Measurements from ENCODE around the gene COL5A1. TPM values are rescaled to one million over a fixed set of nuclear protein-coding genes. Genes with fewer than 3 reads are reported as not detected.

COL5A1 gene
- total RNA-seq, 2 donors from 2014 or later, result not detected

DNA sequence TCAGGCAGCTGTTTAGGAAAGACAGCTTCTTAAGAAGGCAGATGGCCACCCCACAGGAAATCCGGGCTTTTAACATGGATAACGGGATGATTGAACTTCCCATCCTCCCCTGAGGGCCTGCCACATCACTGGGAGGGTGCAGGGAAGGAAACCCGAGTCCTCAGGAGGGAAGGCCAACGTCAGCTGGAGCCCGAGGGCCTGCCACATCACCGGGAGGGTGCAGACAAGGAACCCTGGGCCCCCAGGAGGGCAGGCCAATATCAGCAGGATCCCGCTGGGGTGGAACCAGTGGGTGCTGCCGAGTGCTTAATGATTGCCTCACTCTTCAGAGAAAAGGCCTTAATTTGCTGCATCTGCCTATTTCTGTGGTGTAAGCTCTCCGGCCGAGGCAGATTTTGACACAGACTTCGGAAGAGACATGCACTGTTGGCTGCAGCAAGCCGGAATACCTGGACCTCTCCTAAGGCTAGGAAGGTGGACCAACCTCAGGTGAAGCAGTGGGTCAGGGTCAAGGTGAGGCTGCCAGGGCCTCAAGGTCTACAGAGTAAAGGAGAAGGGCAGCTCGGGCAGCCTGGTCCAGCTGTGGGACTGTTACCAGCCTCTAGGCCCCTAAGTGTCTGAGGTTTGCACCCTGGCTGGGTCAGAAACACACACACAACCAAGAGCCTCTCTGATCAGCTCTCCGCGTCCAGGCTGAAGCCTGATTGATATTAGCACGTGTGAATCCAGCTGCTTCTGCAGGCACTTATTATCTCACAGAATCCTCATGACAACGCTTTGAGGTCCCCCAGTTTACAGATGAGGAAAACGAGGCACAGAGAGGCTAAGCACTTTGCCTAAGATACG lies 14.8 kb upstream of the COL5A1 start:
- peak; percentile 59 for DNase-seq (ENCODE audit: low spot score)

GRCh38 chr9:134627417-134628353 lies 13.9 kb upstream of the COL5A1 start:
- DNase-seq (ENCODE audit: low spot score), result peak; percentile 55
- H3K4me3 Mint-ChIP-seq, result no peak overlapping the region
- no peak overlapping the region for H3K27ac Mint-ChIP-seq
- H3K9me3 Mint-ChIP-seq, result no peaks in the 10 kb centered on the region
- no peak for ATAC-seq
- no peaks in the 10 kb centered on the region for H3K27me3 Mint-ChIP-seq
- no peaks in the 10 kb centered on the region for H3K4me1 Mint-ChIP-seq (ENCODE audit: low read depth in 2 of 2)
- no peaks in the 10 kb centered on the region for H3K36me3 Mint-ChIP-seq

More for the DNA sequence above, 14.8 kb upstream of the COL5A1 start:
- ATAC-seq, result no peak
- H3K27ac Mint-ChIP-seq, result no peak overlapping the region
- no peaks in the 10 kb centered on the region for H3K9me3 Mint-ChIP-seq
- peaks cover 0 to 3% of the 10 kb centered on the region in 2 donors for H3K27me3 Mint-ChIP-seq
- no peaks in the 10 kb centered on the region for H3K36me3 Mint-ChIP-seq
- no peaks in the 10 kb centered on the region for H3K4me1 Mint-ChIP-seq (ENCODE audit: low read depth in 2 of 2)
- H3K4me3 Mint-ChIP-seq, result no peak overlapping the region

DNA sequence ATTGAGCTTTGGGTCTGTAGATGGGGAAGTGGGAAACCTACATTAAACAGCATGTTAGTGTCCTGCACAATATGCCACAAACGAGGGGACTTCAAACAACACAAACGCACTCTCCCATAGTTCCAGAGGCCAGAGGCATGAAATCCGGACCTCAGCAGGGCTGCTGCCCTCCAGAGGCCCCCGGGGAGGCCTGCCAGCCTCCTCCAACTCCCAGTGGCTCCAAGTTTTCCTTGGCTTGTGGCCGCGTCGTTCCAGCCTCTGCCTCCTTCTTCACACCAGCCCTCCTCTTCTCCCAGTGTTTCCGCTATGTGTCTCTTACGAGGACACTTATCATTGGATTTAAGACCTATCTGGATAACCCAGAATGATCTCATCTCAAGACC lies 13.3 kb upstream of the COL5A1 start:
- H3K27ac Mint-ChIP-seq, result no peak overlapping the region
- no peak overlapping the region for H3K4me3 Mint-ChIP-seq
- no peaks in the 10 kb centered on the region for H3K9me3 Mint-ChIP-seq
- no peaks in the 10 kb centered on the region for H3K27me3 Mint-ChIP-seq
- ATAC-seq (no peak), DNase-seq (ENCODE audit: low spot score) (peak; percentile 49)
- no peaks in the 10 kb centered on the region for H3K4me1 Mint-ChIP-seq (ENCODE audit: low read depth in 2 of 2)
- no peaks in the 10 kb centered on the region for H3K36me3 Mint-ChIP-seq

DNA sequence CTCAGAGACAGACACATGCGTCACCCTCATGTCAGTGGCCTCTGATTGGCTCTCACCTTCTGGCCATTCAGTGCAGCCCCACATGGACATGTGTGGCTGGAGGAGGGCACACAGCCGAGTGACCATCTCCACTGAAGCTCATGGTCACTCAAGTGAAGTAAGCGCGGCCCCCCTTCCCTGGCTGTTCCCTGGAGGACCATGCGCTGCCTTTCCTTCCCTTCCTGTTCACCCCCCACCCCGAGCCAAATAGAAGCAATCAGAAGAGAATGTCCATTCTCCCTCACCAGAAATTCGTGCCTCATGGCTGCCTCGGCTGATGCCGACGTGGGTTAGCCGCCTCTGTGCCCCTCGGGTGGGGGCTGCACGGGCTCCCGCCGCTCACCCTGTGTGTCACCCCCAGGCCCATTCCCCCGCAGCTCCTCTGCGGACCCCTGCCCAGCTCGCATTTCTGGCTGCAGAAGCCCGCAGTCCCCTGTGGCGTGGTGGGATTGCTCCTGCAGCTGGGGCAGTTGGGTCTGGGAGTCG lies 12.5 kb upstream of the COL5A1 start:
- Mint-ChIP-seq H3K4me1 (ENCODE audit: low read depth in 2 of 2) (no peaks in the 10 kb centered on the region), H3K9me3 (no peaks in the 10 kb centered on the region), H3K27me3 (no peaks in the 10 kb centered on the region), H3K4me3 (no peak overlapping the region), H3K36me3 (no peaks in the 10 kb centered on the region), H3K27ac (no peak overlapping the region)
- ATAC-seq (no peak), DNase-seq (ENCODE audit: low spot score) (peak; percentile 16)

- peak in 1 of 2 donors; percentile 24 for ATAC-seq
- no peak overlapping the region for H3K27ac Mint-ChIP-seq
- H3K36me3 Mint-ChIP-seq, result no peaks in the 10 kb centered on the region
Observed at GRCh38 chr9:134629586-134630392, 11.8 kb upstream of the COL5A1 start.

GRCh38 chr9:134630393-134630790 lies 11.2 kb upstream of the COL5A1 start:
- Mint-ChIP-seq H3K27ac (no peak overlapping the region), H3K4me3 (no peak overlapping the region), H3K36me3 (no peaks in the 10 kb centered on the region), H3K4me1 (ENCODE audit: low read depth in 2 of 2) (no peaks in the 10 kb centered on the region), H3K9me3 (no peaks in the 10 kb centered on the region), H3K27me3 (no peaks in the 10 kb centered on the region)
- no peak for ATAC-seq
- peak; percentile 54 for DNase-seq (ENCODE audit: low spot score)

More at GRCh38 chr9:134629586-134630392, 11.8 kb upstream of the COL5A1 start:
- H3K4me1 Mint-ChIP-seq (ENCODE audit: low read depth in 2 of 2), result no peaks in the 10 kb centered on the region
- H3K9me3 Mint-ChIP-seq, result no peaks in the 10 kb centered on the region
- peak; percentile 54 for DNase-seq (ENCODE audit: low spot score)
- no peaks in the 10 kb centered on the region for H3K27me3 Mint-ChIP-seq
- no peak overlapping the region for H3K4me3 Mint-ChIP-seq

GRCh38 chr9:134630861-134631260 lies 10.7 kb upstream of the COL5A1 start:
- ATAC-seq (no peak), DNase-seq (ENCODE audit: low spot score) (peak; percentile 52)
- no peaks in the 10 kb centered on the region for H3K36me3 Mint-ChIP-seq
- H3K27ac Mint-ChIP-seq, result no peak overlapping the region
- H3K4me1 Mint-ChIP-seq (ENCODE audit: low read depth in 2 of 2), result no peaks in the 10 kb centered on the region
- H3K9me3 Mint-ChIP-seq, result no peaks in the 10 kb centered on the region
- no peaks in the 10 kb centered on the region for H3K27me3 Mint-ChIP-seq
- H3K4me3 Mint-ChIP-seq, result no peak overlapping the region

GRCh38 chr9:134631881-134632280 lies 9.7 kb upstream of the COL5A1 start:
- no peaks in the 10 kb centered on the region for H3K9me3 Mint-ChIP-seq
- H3K27ac Mint-ChIP-seq, result no peak overlapping the region
- DNase-seq (ENCODE audit: low spot score) (peak; percentile 18), ATAC-seq (no peak)
- no peaks in the 10 kb centered on the region for H3K4me1 Mint-ChIP-seq (ENCODE audit: low read depth in 2 of 2)
- H3K36me3 Mint-ChIP-seq, result no peaks in the 10 kb centered on the region
- no peaks in the 10 kb centered on the region for H3K27me3 Mint-ChIP-seq
- no peak overlapping the region for H3K4me3 Mint-ChIP-seq

GRCh38 chr9:134632329-134632728 lies 9.3 kb upstream of the COL5A1 start:
- H3K27me3 Mint-ChIP-seq, result no peaks in the 10 kb centered on the region
- no peak overlapping the region for H3K27ac Mint-ChIP-seq
- H3K4me3 Mint-ChIP-seq, result no peak overlapping the region
- no peak for ATAC-seq
- no peaks in the 10 kb centered on the region for H3K36me3 Mint-ChIP-seq
- H3K4me1 Mint-ChIP-seq (ENCODE audit: low read depth in 2 of 2), result no peaks in the 10 kb centered on the region
- H3K9me3 Mint-ChIP-seq, result no peaks in the 10 kb centered on the region
- peak; percentile 26 for DNase-seq (ENCODE audit: low spot score)

DNA sequence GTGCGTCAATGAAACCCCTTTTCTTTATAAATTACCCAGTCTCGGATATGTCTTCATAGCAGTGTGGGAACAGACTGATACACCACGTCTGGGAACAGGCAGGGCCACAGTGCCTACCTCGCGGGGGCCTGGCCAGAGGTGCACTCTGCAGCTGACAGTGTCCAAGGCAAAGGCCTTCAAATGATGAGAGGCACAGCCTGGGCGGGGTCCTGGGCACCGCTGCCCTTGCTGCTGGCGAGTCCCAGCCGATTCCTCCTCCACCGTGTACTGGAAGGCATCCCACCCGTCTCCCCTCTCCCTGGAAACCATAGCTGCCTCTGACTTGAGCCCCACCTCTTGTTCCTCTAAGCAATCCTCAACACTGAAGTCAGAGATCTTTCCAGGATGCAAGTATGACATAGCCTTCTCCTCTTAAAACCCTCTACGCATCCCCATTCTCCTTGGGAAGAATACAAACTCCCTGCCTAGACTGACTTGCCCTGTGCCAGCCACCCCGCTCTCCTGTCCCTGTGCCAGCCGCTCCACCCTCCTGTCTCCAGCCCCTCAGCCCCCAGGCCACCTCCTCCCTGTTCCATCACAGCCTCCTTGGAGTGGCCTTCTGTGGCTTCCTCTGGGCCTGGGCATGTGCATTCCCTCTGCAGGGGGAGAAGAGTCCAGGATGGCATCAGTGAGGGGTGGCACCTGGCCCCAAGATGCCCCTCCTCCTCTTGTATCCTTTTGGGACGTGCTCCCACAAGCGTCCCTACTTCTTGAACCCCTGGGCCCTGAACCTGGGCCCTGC lies 8.1 kb upstream of the COL5A1 start:
- Mint-ChIP-seq H3K4me3 (no peak overlapping the region), H3K27ac (no peak overlapping the region), H3K36me3 (no peaks in the 10 kb centered on the region), H3K9me3 (no peaks in the 10 kb centered on the region), H3K27me3 (no peaks in the 10 kb centered on the region), H3K4me1 (ENCODE audit: low read depth in 2 of 2) (no peaks in the 10 kb centered on the region)
- DNase-seq (ENCODE audit: low spot score) (peak; percentile 37), ATAC-seq (no peak)

DNA sequence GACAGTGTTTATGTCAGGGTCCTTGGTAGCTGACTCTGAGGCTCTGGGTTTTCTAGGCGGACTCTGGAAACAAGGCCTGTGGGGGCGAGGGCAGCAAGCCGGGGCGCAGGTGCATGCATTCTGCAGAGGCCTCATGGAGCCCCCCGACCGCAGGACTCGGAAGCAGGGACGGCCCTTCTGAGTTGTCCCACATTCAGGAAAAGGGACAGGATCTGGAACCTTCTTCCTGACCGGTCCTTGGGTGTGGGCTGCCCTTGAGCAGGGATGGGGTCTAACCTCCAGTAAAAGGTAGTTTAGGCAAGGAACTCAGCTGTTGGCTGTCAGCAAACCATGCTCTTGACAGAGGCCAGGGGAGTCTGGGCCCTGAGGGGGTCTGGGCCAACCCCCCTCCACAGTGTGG lies 7.4 kb upstream of the COL5A1 start:
- no peak overlapping the region for H3K27ac Mint-ChIP-seq
- H3K4me1 Mint-ChIP-seq (ENCODE audit: low read depth in 2 of 2), result no peaks in the 10 kb centered on the region
- H3K9me3 Mint-ChIP-seq, result no peaks in the 10 kb centered on the region
- no peaks in the 10 kb centered on the region for H3K36me3 Mint-ChIP-seq
- ATAC-seq (no peak), DNase-seq (ENCODE audit: low spot score) (peak; percentile 44)
- H3K27me3 Mint-ChIP-seq, result no peaks in the 10 kb centered on the region
- no peak overlapping the region for H3K4me3 Mint-ChIP-seq

- no peaks in the 10 kb centered on the region for H3K9me3 Mint-ChIP-seq
- H3K27ac Mint-ChIP-seq, result no peak overlapping the region
- DNase-seq (ENCODE audit: low spot score), result no peak
- H3K36me3 Mint-ChIP-seq, result no peaks in the 10 kb centered on the region
- H3K4me3 Mint-ChIP-seq, result no peak overlapping the region
- ATAC-seq, result no peak
- no peaks in the 10 kb centered on the region for H3K4me1 Mint-ChIP-seq (ENCODE audit: low read depth in 2 of 2)
- no peaks in the 10 kb centered on the region for H3K27me3 Mint-ChIP-seq
Observed at GRCh38 chr9:134634667-134635230, 6.9 kb upstream of the COL5A1 start.

All from natural killer cell treated with Interleukin-12 subunit alpha and Interleukin-12 subunit beta and Interleukin-15 and Interleukin-18, amount 100 ng/mL, for 72 hours (primary cell).